Caco-2 (cell line): ENCODE measurements around the gene VWA5B1. TPM values are rescaled to one million over a fixed set of nuclear protein-coding genes. Genes with fewer than 3 reads are reported as not detected.

Source experiments
- BruUV-seq: library from RNA; stranded (reverse); fragments of 400-500 nt; replicated peaks from 2 replicates; lab custom pipeline; 2021; lab: Mats Ljungman, UMichigan
- CTCF ChIA-PET: fragments of 300-600 bp; sonication (Branson Sonifier 250); formaldehyde crosslinking; loops from one replicate; lab custom pipeline; 2022; ENCODE audit warnings: antibody characterized with exemption; lab: Charles Lee
- POLR2A ChIA-PET: fragments of 300-600 bp; sonication (Branson Sonifier 250); formaldehyde crosslinking; loops from one replicate; lab custom pipeline; 2022; ENCODE audit warnings: antibody characterized with exemption; lab: Charles Lee
- DNase-seq, 2 experiments: peaks; one replicate each; pipeline versions ENCODE4 v3.0.0 to v3.0.0-alpha.2; 2020 to 2022
- H3K27me3 ChIP-seq: replicated peaks from 2 replicates; pipeline ENCODE4 v1.6.0; 2011; ENCODE audit warnings: low read length; ENCODE audit not compliant: control insufficient read depth, insufficient read depth
- H3K36me3 ChIP-seq: 2 replicates; pipeline ENCODE4 v1.5.1; 2011; ENCODE audit warnings: low read length; ENCODE audit not compliant: control insufficient read depth, insufficient read depth
- H3K4me1 ChIP-seq: fragments of 250-450 bp; sonication (Bioruptor Pico); 2 replicates; pipeline ENCODE4 v1.5.1; 2020; ENCODE audit warnings: mild to moderate bottlenecking
- H3K4me3 ChIP-seq: 2 replicates; pipeline ENCODE4 v1.5.1; 2011; ENCODE audit warnings: low read depth, mild to moderate bottlenecking, control low read depth, low read length
- H3K9me3 ChIP-seq: fragments of 250-450 bp; sonication (Bioruptor Pico); 2 replicates; pipeline ENCODE4 v1.5.1; 2020; ENCODE audit warnings: mild to moderate bottlenecking, moderate library complexity
- H3K27ac Mint-ChIP-seq: one replicate; pipeline ENCODE4 v1.8.0; 2022; ENCODE audit warnings: mixed read lengths; ENCODE audit not compliant: unreplicated experiment
- H3K27me3 Mint-ChIP-seq: one replicate; pipeline ENCODE4 v1.8.0; 2022; ENCODE audit warnings: mixed read lengths; ENCODE audit not compliant: insufficient read depth, unreplicated experiment
- H3K36me3 Mint-ChIP-seq: one replicate; pipeline ENCODE4 v1.8.0; 2022; ENCODE audit warnings: mild to moderate bottlenecking, mixed read lengths; ENCODE audit not compliant: insufficient read depth, unreplicated experiment
- H3K4me1 Mint-ChIP-seq: one replicate; pipeline ENCODE4 v1.8.0; 2022; ENCODE audit warnings: low read depth, mixed read lengths; ENCODE audit not compliant: unreplicated experiment
- H3K4me3 Mint-ChIP-seq: one replicate; pipeline ENCODE4 v1.8.0; 2022; ENCODE audit warnings: mild to moderate bottlenecking, moderate library complexity, mixed read lengths; ENCODE audit not compliant: unreplicated experiment
- H3K9me3 Mint-ChIP-seq: one replicate; pipeline ENCODE4 v1.8.0; 2022; ENCODE audit warnings: mixed read lengths; ENCODE audit not compliant: unreplicated experiment
- CTCF ChIP-seq, 2 experiments: fragments of 200-600 bp in 1 of 2; IDR thresholded peaks; 1 replicate in 1 of 2; 2 replicates in 1 of 2; pipeline versions ENCODE4 v1.5.1 to v1.8.0; 2011 to 2022; ENCODE audit warnings: antibody characterized with exemption in 1 of 2, control low read depth in 1 of 2, inconsistent platforms in 1 of 2, low read depth in 1 of 2, low read length in 1 of 2, mild to moderate bottlenecking in 1 of 2, moderate library complexity in 1 of 2; ENCODE audit not compliant: insufficient read depth in 1 of 2, severe bottlenecking in 1 of 2, unreplicated experiment in 1 of 2
- intact Hi-C: fragments of 100-400 bp; cut with micrococcal nuclease; formaldehyde crosslinking; loops from one replicate; pipeline ENCODE4 v1.10.0; 2022; ENCODE audit not compliant: unreplicated experiment
- total RNA-seq: library from RNA; stranded (reverse); gene quantifications from 2 replicates; pipeline ENCODE4 v1.2.3, GENCODE V29; 2022

VWA5B1 gene
- total RNA-seq, 1 experiment from 2014 or later, result not detected

- H3K4me1 Mint-ChIP-seq, result no peaks in the 10 kb centered on the region
- BruUV-seq, result no TSS peak
- H3K9me3 Mint-ChIP-seq, result no peaks in the 10 kb centered on the region
Measured at GRCh38 chr1:20385630-20386029, 95.0 kb downstream of the VWA5B1 start.

GRCh38 chr1:20386323-20387081 lies 95.8 kb downstream of the VWA5B1 start:
- H3K36me3 Mint-ChIP-seq, result no peaks in the 10 kb centered on the region
- Histone ChIP-seq H3K4me3 (no peak overlapping the region), H3K9me3 (no peaks in the 10 kb centered on the region), H3K4me1 (no peaks in the 10 kb centered on the region), H3K27me3 (no peaks in the 10 kb centered on the region; the same call in 1 of the 2 replicates), H3K36me3 (no peaks in the 10 kb centered on the region)
- no TSS peak for BruUV-seq
- H3K9me3 Mint-ChIP-seq, result no peaks in the 10 kb centered on the region
- CTCF ChIA-PET, result no interaction called here
- intact Hi-C loops, result no loop called here
- no peak for TF ChIP-seq CTCF (IDR thresholded peaks at IDR 0.05; ENCODE audit: insufficient read depth in 1 of 2, low read depth in 1 of 2, low read length in 1 of 2, severe bottlenecking in 1 of 2, unreplicated experiment in 1 of 2)
- no peaks in the 10 kb centered on the region for H3K4me1 Mint-ChIP-seq
- no peak overlapping the region for H3K4me3 Mint-ChIP-seq
- POLR2A ChIA-PET, result no interaction called here
- DNase-seq, result no peak
- H3K27me3 Mint-ChIP-seq, result peaks cover 19% of the 10 kb centered on the region
- H3K27ac Mint-ChIP-seq, result no peak overlapping the region

More at GRCh38 chr1:20385630-20386029, 95.0 kb downstream of the VWA5B1 start:
- Mint-ChIP-seq H3K27ac (no peak overlapping the region), H3K36me3 (no peaks in the 10 kb centered on the region), H3K4me3 (no peak overlapping the region), H3K27me3 (peaks cover 15% of the 10 kb centered on the region)
- Histone ChIP-seq H3K9me3 (no peaks in the 10 kb centered on the region), H3K36me3 (no peaks in the 10 kb centered on the region), H3K4me1 (no peaks in the 10 kb centered on the region), H3K27me3 (no peaks in the 10 kb centered on the region; the same call in 1 of the 2 replicates), H3K4me3 (no peak overlapping the region)
- intact Hi-C loops, result no loop called here
- TF ChIP-seq CTCF (IDR thresholded peaks at IDR 0.05; ENCODE audit: insufficient read depth in 1 of 2, low read depth in 1 of 2, low read length in 1 of 2, severe bottlenecking in 1 of 2, unreplicated experiment in 1 of 2), result no peak
- ChIA-PET POLR2A (no interaction called here), CTCF (no interaction called here)
- DNase-seq, result no peak

DNA sequence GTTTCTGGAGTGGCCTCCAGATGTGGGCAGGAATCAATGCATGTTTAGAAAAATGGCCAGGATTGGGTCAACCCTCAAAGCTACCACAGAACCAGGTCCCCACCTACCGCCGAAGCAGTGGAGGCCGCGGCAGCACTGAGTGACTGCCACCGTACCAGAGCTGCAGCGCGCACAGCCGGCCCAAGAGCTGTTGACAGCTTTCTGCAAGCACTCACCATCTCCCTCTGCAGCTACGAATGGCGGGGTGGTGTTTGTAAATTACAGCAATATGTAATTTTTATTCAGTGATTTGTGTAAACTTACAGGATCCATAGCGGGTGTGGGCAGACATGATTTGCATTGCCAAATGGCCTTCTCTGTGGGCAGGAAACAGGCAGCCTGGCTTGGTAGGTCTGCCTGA lies 98.9 kb downstream of the VWA5B1 start:
- H3K4me3 ChIP-seq, result no peak overlapping the region
- H3K36me3 Mint-ChIP-seq, result no peaks in the 10 kb centered on the region
- no TSS peak for BruUV-seq
- intact Hi-C loops, result no loop called here
- H3K4me1 ChIP-seq, result no peaks in the 10 kb centered on the region
- no peak overlapping the region for H3K27ac Mint-ChIP-seq
- peaks cover 25% of the 10 kb centered on the region for H3K27me3 Mint-ChIP-seq
- peaks cover 12% of the 10 kb centered on the region for H3K9me3 Mint-ChIP-seq
- H3K27me3 ChIP-seq, result no peaks in the 10 kb centered on the region; the same call in 1 of the 2 replicates
- no peaks in the 10 kb centered on the region for H3K9me3 ChIP-seq
- no peaks in the 10 kb centered on the region for H3K36me3 ChIP-seq
- CTCF ChIA-PET, result interaction anchor here (0.6 kb wide), 1 partner anchor 472 kb away, joined by 3 read pairs; no protein-coding TSS in a partner anchor
- DNase-seq, result no peak
- no peak overlapping the region for H3K4me3 Mint-ChIP-seq
- H3K4me1 Mint-ChIP-seq, result no peaks in the 10 kb centered on the region
- POLR2A ChIA-PET, result no interaction called here
- no peak for TF ChIP-seq CTCF (IDR thresholded peaks at IDR 0.05; ENCODE audit: insufficient read depth in 1 of 2, low read depth in 1 of 2, low read length in 1 of 2, severe bottlenecking in 1 of 2, unreplicated experiment in 1 of 2)
